Thyroid gland (tissue), 4 donors: ENCODE data around the gene CR2.

Experiments
- POLR2A ChIP-seq, 2 donors: fragments of 450-650 bp; IDR thresholded peaks; one replicate each; pipeline ENCODE4 v1.6.1; 2017; ENCODE audit warnings: antibody characterized with exemption in 2 of 2, mild to moderate bottlenecking in 2 of 2, moderate library complexity in 1 of 2
- TF ChIP-seq, protein P1 (sequence below), 6 experiments: fragments of 200-600 bp in 3 of 6; fragments of 450-650 bp in 3 of 6; sonication (generic) in 3 of 6; IDR thresholded peaks; one replicate each; pipeline ENCODE4 v1.5.1; 2016 to 2019; ENCODE audit warnings: antibody characterized with exemption in 6 of 6, mild to moderate bottlenecking in 2 of 6, inconsistent platforms in 1 of 6, moderate library complexity in 1 of 6

- TF ChIP-seq, protein P1, sequence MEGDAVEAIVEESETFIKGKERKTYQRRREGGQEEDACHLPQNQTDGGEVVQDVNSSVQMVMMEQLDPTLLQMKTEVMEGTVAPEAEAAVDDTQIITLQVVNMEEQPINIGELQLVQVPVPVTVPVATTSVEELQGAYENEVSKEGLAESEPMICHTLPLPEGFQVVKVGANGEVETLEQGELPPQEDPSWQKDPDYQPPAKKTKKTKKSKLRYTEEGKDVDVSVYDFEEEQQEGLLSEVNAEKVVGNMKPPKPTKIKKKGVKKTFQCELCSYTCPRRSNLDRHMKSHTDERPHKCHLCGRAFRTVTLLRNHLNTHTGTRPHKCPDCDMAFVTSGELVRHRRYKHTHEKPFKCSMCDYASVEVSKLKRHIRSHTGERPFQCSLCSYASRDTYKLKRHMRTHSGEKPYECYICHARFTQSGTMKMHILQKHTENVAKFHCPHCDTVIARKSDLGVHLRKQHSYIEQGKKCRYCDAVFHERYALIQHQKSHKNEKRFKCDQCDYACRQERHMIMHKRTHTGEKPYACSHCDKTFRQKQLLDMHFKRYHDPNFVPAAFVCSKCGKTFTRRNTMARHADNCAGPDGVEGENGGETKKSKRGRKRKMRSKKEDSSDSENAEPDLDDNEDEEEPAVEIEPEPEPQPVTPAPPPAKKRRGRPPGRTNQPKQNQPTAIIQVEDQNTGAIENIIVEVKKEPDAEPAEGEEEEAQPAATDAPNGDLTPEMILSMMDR (IDR thresholded peaks at IDR 0.05) = no peak
- no peak for TF ChIP-seq POLR2A (IDR thresholded peaks at IDR 0.05)
These were observed 62.6 kb downstream of the CR2 start for GRCh38 chr1:207516729-207517128.
